GM23338 (cell line): Measurements from ENCODE around the gene SSH2. TPM values are rescaled to one million over a fixed set of nuclear protein-coding genes. Genes with fewer than 3 reads are reported as not detected.

ENCODE experiments used
- POLR2AphosphoS5 ChIP-seq: IDR thresholded peaks from 2 replicates; pipeline ENCODE4 v1.6.1; 2016; ENCODE audit warnings: antibody characterized with exemption, low read depth
- STAT1 ChIP-seq: IDR thresholded peaks from one replicate; pipeline ENCODE4 v1.6.1; 2016; ENCODE audit warnings: antibody characterized with exemption; ENCODE audit not compliant: unreplicated experiment
- ZNF331 ChIP-seq: fragments of 250-450 bp; sonication (Bioruptor Pico); IDR thresholded peaks from 2 replicates; pipeline ENCODE4 v1.5.0; 2020; ENCODE audit warnings: low read depth, mild to moderate bottlenecking, moderate library complexity
- polyA plus RNA-seq: library from polyadenylated mRNA; unstranded; fragments of >200 nt; fragmentation: Nextera tagmentation; extraction: Ambion mirVana; gene quantifications from 2 replicates; pipeline ENCODE4 v1.2.1, GENCODE V29; 2016
- total RNA-seq: library from RNA; depleted of rRNA; stranded (reverse); fragments of >200 nt; shearing (Covaris generic); gene quantifications from 2 replicates; pipeline ENCODE4 v1.2.3, GENCODE V29; 2014
- TF ChIP-seq, protein P1 (sequence below): IDR thresholded peaks from one replicate; pipeline ENCODE4 v1.6.1; 2018; ENCODE audit warnings: antibody characterized with exemption; ENCODE audit not compliant: unreplicated experiment
- TF ChIP-seq, protein P2 (sequence below): fragments of 250-450 bp; sonication (Bioruptor Pico); IDR thresholded peaks from 2 replicates; pipeline ENCODE4 v1.5.0; 2020; ENCODE audit warnings: mild to moderate bottlenecking, moderate library complexity

SSH2 gene
- total and polyA plus RNA-seq, 2 experiments from 2014 or later = 9.9 to 12.1 TPM

- TF ChIP-seq, protein P1, sequence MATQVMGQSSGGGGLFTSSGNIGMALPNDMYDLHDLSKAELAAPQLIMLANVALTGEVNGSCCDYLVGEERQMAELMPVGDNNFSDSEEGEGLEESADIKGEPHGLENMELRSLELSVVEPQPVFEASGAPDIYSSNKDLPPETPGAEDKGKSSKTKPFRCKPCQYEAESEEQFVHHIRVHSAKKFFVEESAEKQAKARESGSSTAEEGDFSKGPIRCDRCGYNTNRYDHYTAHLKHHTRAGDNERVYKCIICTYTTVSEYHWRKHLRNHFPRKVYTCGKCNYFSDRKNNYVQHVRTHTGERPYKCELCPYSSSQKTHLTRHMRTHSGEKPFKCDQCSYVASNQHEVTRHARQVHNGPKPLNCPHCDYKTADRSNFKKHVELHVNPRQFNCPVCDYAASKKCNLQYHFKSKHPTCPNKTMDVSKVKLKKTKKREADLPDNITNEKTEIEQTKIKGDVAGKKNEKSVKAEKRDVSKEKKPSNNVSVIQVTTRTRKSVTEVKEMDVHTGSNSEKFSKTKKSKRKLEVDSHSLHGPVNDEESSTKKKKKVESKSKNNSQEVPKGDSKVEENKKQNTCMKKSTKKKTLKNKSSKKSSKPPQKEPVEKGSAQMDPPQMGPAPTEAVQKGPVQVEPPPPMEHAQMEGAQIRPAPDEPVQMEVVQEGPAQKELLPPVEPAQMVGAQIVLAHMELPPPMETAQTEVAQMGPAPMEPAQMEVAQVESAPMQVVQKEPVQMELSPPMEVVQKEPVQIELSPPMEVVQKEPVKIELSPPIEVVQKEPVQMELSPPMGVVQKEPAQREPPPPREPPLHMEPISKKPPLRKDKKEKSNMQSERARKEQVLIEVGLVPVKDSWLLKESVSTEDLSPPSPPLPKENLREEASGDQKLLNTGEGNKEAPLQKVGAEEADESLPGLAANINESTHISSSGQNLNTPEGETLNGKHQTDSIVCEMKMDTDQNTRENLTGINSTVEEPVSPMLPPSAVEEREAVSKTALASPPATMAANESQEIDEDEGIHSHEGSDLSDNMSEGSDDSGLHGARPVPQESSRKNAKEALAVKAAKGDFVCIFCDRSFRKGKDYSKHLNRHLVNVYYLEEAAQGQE = no peak
- TF ChIP-seq ZNF331 (CRISPR knock-in tag) (no peak), POLR2AphosphoS5 (no peak), STAT1 (no peak)
- TF ChIP-seq, protein P2, sequence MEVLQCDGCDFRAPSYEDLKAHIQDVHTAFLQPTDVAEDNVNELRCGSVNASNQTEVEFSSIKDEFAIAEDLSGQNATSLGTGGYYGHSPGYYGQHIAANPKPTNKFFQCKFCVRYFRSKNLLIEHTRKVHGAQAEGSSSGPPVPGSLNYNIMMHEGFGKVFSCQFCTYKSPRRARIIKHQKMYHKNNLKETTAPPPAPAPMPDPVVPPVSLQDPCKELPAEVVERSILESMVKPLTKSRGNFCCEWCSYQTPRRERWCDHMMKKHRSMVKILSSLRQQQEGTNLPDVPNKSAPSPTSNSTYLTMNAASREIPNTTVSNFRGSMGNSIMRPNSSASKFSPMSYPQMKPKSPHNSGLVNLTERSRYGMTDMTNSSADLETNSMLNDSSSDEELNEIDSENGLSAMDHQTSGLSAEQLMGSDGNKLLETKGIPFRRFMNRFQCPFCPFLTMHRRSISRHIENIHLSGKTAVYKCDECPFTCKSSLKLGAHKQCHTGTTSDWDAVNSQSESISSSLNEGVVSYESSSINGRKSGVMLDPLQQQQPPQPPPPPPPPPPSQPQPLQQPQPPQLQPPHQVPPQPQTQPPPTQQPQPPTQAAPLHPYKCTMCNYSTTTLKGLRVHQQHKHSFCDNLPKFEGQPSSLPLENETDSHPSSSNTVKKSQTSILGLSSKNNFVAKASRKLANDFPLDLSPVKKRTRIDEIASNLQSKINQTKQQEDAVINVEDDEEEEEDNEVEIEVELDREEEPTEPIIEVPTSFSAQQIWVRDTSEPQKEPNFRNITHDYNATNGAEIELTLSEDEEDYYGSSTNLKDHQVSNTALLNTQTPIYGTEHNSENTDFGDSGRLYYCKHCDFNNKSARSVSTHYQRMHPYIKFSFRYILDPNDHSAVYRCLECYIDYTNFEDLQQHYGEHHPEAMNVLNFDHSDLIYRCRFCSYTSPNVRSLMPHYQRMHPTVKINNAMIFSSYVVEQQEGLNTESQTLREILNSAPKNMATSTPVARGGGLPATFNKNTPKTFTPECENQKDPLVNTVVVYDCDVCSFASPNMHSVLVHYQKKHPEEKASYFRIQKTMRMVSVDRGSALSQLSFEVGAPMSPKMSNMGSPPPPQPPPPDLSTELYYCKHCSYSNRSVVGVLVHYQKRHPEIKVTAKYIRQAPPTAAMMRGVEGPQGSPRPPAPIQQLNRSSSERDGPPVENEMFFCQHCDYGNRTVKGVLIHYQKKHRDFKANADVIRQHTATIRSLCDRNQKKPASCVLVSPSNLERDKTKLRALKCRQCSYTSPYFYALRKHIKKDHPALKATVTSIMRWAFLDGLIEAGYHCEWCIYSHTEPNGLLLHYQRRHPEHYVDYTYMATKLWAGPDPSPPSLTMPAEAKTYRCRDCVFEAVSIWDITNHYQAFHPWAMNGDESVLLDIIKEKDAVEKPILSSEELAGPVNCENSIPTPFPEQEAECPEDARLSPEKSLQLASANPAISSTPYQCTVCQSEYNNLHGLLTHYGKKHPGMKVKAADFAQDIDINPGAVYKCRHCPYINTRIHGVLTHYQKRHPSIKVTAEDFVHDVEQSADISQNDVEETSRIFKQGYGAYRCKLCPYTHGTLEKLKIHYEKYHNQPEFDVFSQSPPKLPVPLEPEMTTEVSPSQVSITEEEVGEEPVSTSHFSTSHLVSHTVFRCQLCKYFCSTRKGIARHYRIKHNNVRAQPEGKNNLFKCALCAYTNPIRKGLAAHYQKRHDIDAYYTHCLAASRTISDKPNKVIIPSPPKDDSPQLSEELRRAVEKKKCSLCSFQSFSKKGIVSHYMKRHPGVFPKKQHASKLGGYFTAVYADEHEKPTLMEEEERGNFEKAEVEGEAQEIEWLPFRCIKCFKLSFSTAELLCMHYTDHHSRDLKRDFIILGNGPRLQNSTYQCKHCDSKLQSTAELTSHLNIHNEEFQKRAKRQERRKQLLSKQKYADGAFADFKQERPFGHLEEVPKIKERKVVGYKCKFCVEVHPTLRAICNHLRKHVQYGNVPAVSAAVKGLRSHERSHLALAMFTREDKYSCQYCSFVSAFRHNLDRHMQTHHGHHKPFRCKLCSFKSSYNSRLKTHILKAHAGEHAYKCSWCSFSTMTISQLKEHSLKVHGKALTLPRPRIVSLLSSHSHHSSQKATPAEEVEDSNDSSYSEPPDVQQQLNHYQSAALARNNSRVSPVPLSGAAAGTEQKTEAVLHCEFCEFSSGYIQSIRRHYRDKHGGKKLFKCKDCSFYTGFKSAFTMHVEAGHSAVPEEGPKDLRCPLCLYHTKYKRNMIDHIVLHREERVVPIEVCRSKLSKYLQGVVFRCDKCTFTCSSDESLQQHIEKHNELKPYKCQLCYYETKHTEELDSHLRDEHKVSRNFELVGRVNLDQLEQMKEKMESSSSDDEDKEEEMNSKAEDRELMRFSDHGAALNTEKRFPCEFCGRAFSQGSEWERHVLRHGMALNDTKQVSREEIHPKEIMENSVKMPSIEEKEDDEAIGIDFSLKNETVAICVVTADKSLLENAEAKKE (CRISPR knock-in tag) = no peak
These were observed 306.8 kb downstream of the SSH2 start (continued) for GRCh38 chr17:29623283-29623647.
